GM23248 (cell line): ENCODE results near the gene AOPEP.

ENCODE experiments used
- EZH2 ChIP-seq: fragments of 200-600 bp; sonication (generic); IDR thresholded peaks from 2 replicates; pipeline ENCODE4 v1.6.1; 2018; ENCODE audit warnings: antibody characterized with exemption, mild to moderate bottlenecking; ENCODE audit not compliant: insufficient read depth, poor library complexity, severe bottlenecking
- EZH2phosphoT487 ChIP-seq: fragments of 200-600 bp; sonication (generic); IDR thresholded peaks from 2 replicates; pipeline ENCODE4 v1.6.1; 2018; ENCODE audit warnings: antibody characterized with exemption, moderate library complexity, mild to moderate bottlenecking, low read depth; ENCODE audit not compliant: insufficient read depth

DNA sequence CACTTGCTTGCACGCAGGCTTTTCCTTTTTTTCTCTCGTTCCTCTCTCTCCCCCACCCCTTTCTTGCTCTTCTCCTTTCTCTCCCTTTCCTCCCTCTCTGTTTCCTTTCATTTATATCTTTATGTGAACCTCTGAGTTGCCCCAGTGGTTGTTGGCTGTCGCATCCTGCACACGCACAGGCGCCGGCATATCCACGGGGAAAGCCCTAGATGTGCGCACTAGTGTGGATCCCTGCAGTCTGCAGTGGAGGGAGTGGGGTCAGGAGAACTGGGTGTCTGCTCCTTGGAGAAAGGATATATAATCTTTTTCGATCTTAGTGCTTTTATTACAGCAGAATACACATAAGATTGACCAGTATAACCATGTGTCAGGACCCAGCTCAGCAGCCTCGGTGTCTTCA is 367.5 kb downstream of the AOPEP start:
- TF ChIP-seq EZH2 = no peak
- no peak for TF ChIP-seq EZH2phosphoT487
